Measurements from ENCODE around the gene UHRF1.

DNA sequence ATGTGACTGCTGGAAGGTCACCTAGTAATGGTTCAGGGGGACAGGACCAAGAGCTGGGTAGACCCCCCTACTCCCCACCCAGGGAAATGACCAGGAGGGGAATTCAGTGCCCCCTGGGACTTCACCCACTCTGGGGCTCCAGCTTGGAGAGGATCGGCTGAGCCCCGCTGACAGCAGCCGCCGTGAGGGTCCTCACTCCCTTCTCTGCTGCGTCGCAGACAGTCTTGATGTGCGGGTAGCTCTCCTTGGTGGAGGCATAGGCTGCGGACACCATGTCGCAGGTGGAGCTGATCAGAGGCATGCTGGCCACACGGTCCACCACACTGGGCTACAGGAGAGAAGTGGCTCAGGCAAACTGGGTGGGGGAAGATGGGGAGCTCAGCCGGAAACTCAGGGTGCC is 49.6 kb upstream of the UHRF1 start:
- TF ChIP-seq, protein P1, sequence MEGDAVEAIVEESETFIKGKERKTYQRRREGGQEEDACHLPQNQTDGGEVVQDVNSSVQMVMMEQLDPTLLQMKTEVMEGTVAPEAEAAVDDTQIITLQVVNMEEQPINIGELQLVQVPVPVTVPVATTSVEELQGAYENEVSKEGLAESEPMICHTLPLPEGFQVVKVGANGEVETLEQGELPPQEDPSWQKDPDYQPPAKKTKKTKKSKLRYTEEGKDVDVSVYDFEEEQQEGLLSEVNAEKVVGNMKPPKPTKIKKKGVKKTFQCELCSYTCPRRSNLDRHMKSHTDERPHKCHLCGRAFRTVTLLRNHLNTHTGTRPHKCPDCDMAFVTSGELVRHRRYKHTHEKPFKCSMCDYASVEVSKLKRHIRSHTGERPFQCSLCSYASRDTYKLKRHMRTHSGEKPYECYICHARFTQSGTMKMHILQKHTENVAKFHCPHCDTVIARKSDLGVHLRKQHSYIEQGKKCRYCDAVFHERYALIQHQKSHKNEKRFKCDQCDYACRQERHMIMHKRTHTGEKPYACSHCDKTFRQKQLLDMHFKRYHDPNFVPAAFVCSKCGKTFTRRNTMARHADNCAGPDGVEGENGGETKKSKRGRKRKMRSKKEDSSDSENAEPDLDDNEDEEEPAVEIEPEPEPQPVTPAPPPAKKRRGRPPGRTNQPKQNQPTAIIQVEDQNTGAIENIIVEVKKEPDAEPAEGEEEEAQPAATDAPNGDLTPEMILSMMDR (IDR thresholded peaks at IDR 0.05), result no peak
- no peak for TF ChIP-seq POLR2A (IDR thresholded peaks at IDR 0.05)
